K562 (cell line): ENCODE results near the gene EXOSC9. TPM values are rescaled to one million over a fixed set of nuclear protein-coding genes. Genes with fewer than 3 reads are reported as not detected.

Source experiments
- ATAC-seq: fragments of 200-7000 bp; cut with Tn5 transposase; 3 replicates; pipeline ENCODE4 v1.9.1; 2020; ENCODE audit warnings: moderate library complexity
- BruUV-seq: library from RNA; stranded (reverse); fragments of 400-500 nt; replicated peaks from 2 replicates; lab custom pipeline; 2021; lab: Mats Ljungman, UMichigan
- CTCF ChIA-PET: fragments of 300-600 bp; formaldehyde crosslinking; extraction: SDS; loops from one replicate; lab custom pipeline; 2021; ENCODE audit warnings: low intra/inter-chr PET ratio; lab: Yijun Ruan, JAX
- POLR2A ChIA-PET: fragments of 300-600, 350-650 bp; sonication (Branson Sonifier 250); formaldehyde crosslinking; extraction: SDS; loops from one replicate; lab custom pipeline; 2021; ENCODE audit warnings: antibody characterized with exemption, inconsistent platforms; lab: Yijun Ruan, JAX
- DNase-seq, 4 experiments: peaks; one replicate each; pipeline versions ENCODE4 v3.0.0 to v3.0.0-alpha.2; 2011 to 2018; ENCODE audit warnings: low spot score in 3 of 4, mixed read lengths in 3 of 4; ENCODE audit errors: extremely low read depth in 1 of 4
- FAIRE-seq: peaks from 2 replicates; lab custom pipeline; 2011; peaks lifted over from hg19 to GRCh38; lab: Jason Lieb, UNC
- H2AFZ ChIP-seq: 2 replicates; pipeline ENCODE4 v1.6.0; 2011; ENCODE audit warnings: low read depth, low read length, control low read depth, inconsistent platforms
- H3K27ac ChIP-seq: fragments of 200-600 bp; 3 replicates; pipeline ENCODE4 v1.8.0; 2011; ENCODE audit warnings: low read depth, mild to moderate bottlenecking, control low read depth, inconsistent platforms, low read length, moderate library complexity, mixed read lengths; ENCODE audit errors: extremely low read depth
- H3K27me3 ChIP-seq, 2 experiments: fragments of 300-600 bp in 1 of 2; 2 replicates in 1 of 2; 3 replicates in 1 of 2; pipeline versions ENCODE4 v1.6.0 to v1.8.0; 2011; ENCODE audit warnings: inconsistent platforms in 2 of 2, low read length in 2 of 2, mild to moderate bottlenecking in 1 of 2, mixed read lengths in 1 of 2, moderate library complexity in 1 of 2; ENCODE audit not compliant: control insufficient read depth in 2 of 2, insufficient read depth in 2 of 2
- H3K36me3 ChIP-seq: fragments of 300-600 bp; 3 replicates; pipeline ENCODE4 v1.8.0; 2011; ENCODE audit warnings: mild to moderate bottlenecking, low read length, inconsistent platforms; ENCODE audit not compliant: control insufficient read depth, insufficient read depth
- H3K4me1 ChIP-seq, 2 experiments: fragments of 200-600 bp in 1 of 2; replicated peaks in 1 of 2; 2 replicates in 1 of 2; 3 replicates in 1 of 2; pipeline versions ENCODE4 v1.5.1 to v1.8.0; 2011; ENCODE audit warnings: inconsistent platforms in 2 of 2, low read length in 2 of 2, mild to moderate bottlenecking in 1 of 2, mixed read lengths in 1 of 2, moderate library complexity in 1 of 2; ENCODE audit not compliant: control insufficient read depth in 2 of 2, insufficient read depth in 2 of 2
- H3K4me2 ChIP-seq: 2 replicates; pipeline ENCODE4 v1.6.1; 2011; ENCODE audit warnings: low read length, control low read depth, inconsistent platforms, mixed read lengths; ENCODE audit not compliant: insufficient read depth
- H3K4me3 ChIP-seq: fragments of 200-600 bp; sonication (generic), shearing (Covaris generic); 2 replicates; pipeline ENCODE4 v1.5.1; 2016; ENCODE audit warnings: control low read depth, inconsistent platforms
- H3K79me2 ChIP-seq: fragments of 200-600 bp; 3 replicates; pipeline ENCODE4 v1.8.0; 2011; ENCODE audit warnings: low read length, inconsistent platforms; ENCODE audit not compliant: control insufficient read depth, insufficient read depth
- H3K9ac ChIP-seq, 2 experiments: 2 replicates each; pipeline versions ENCODE4 v1.6.0 to v1.6.1; 2011; ENCODE audit warnings: low read depth in 2 of 2, low read length in 2 of 2, control low read depth in 1 of 2, inconsistent platforms in 1 of 2, mild to moderate bottlenecking in 1 of 2, mixed read lengths in 1 of 2; ENCODE audit not compliant: insufficient read depth in 1 of 2
- H3K9me1 ChIP-seq: one replicate; pipeline ENCODE4 v1.6.0; 2011; ENCODE audit warnings: inconsistent platforms, mild to moderate bottlenecking, low read length, moderate library complexity; ENCODE audit not compliant: control insufficient read depth, insufficient read depth
- H3K9me3 ChIP-seq: replicated peaks from 2 replicates; pipeline ENCODE4 v1.5.1; 2011; ENCODE audit warnings: low read depth, low read length, inconsistent platforms; ENCODE audit not compliant: control insufficient read depth, insufficient read depth
- H4K20me1 ChIP-seq: replicated peaks from 2 replicates; pipeline ENCODE4 v1.6.1; 2011; ENCODE audit warnings: low read length, inconsistent platforms, mixed read lengths; ENCODE audit not compliant: control insufficient read depth, insufficient read depth
- ARHGAP35 ChIP-seq: fragments of 450-650 bp; IDR thresholded peaks from 2 replicates; pipeline ENCODE4 v1.6.1; 2018; ENCODE audit not compliant: partially characterized antibody
- EP400 ChIP-seq: fragments of 450-650 bp; IDR thresholded peaks from 2 replicates; pipeline ENCODE4 v1.6.1; 2017; ENCODE audit warnings: antibody characterized with exemption, mild to moderate bottlenecking, moderate library complexity
- HMGN3 ChIP-seq: IDR thresholded peaks from 2 replicates; pipeline ENCODE4 v1.6.1; 2011; ENCODE audit warnings: borderline replicate concordance, low read depth, mild to moderate bottlenecking, mixed read lengths, low read length; ENCODE audit not compliant: insufficient read length; ENCODE audit errors: extremely low read depth
- MYNN ChIP-seq, 2 experiments: sonication (generic); formaldehyde crosslinking in 1 of 2; IDR thresholded peaks; 2 replicates each; pipeline versions ENCODE4 v1.5.0 to v1.6.1; 2016 to 2020; ENCODE audit warnings: antibody characterized with exemption in 1 of 2, missing genetic modification reagents in 1 of 2
- SPI1 ChIP-seq: IDR thresholded peaks from 2 replicates; pipeline ENCODE4 v1.6.1; 2011; ENCODE audit warnings: low read depth, low read length, control low read depth, borderline replicate concordance
- SRSF7 ChIP-seq: fragments of 200-400 bp; formaldehyde crosslinking; optimal IDR thresholded peaks from 2 replicates; pipeline ENCODE3; 2017; ENCODE audit warnings: mild to moderate bottlenecking, low read depth, low read length
- ZNF41 ChIP-seq: fragments of 250-450 bp; sonication (Bioruptor Pico); conservative IDR thresholded peaks from 2 replicates; pipeline ENCODE4 v1.4.0; 2020; ENCODE audit warnings: mild to moderate bottlenecking
- ZNF77 ChIP-seq: fragments of 250-450 bp; sonication (Bioruptor Pico); IDR thresholded peaks from 2 replicates; pipeline ENCODE4 v1.5.0; 2020
- WGBS: fragments of 100-300 bp; shearing (Covaris generic); methylation state at CpG from one replicate; pipeline ENCODE4 v1.1.6; 2016; ENCODE audit warnings: low coverage, mixed read lengths; ENCODE audit not compliant: insufficient coverage; ENCODE audit errors: missing lambda C conversion rate; 5-methylcytosine and 5-hydroxymethylcytosine counted together
- in situ Hi-C: fragments of 300-500 bp; cut with MboI; formaldehyde crosslinking; loops from 4 replicates; pipeline ENCODE4 v1.15.0; 2018; ENCODE audit warnings: inconsistent platforms, mixed read lengths
- intact Hi-C: fragments of 100-400 bp; cut with micrococcal nuclease; formaldehyde crosslinking; loops from 2 replicates; pipeline ENCODE4 v1.14.2; 2022
- polyA plus RNA-seq, 8 experiments: library from polyadenylated mRNA; depleted of rRNA in 4 of 8; stranded (reverse) in 5 of 8; unstranded in 3 of 8; fragments of >200 nt; fragmentation: Nextera tagmentation in 2 of 8; fragmentation: Illumina TruSeq in 1 of 8; extraction: Ambion mirVana in 2 of 8; extraction: Trizol in 1 of 8; gene quantifications; 2 replicates each; pipeline versions ENCODE4 v1.2.1 to v1.2.3, GENCODE V29; 2011 to 2014; ENCODE audit warnings: inconsistent platforms in 1 of 8, missing spikeins in 1 of 8
- total RNA-seq, 7 experiments: library from RNA; depleted of rRNA in 6 of 7; stranded (reverse); fragments of >200 nt in 6 of 7; fragmentation: Illumina TruSeq in 2 of 7; extraction: Trizol in 2 of 7; gene quantifications; 2 replicates each; pipeline versions ENCODE4 v1.2.1 to v1.2.3, GENCODE V29; 2011 to 2021; ENCODE audit warnings: low replicate concordance in 1 of 7
- TF ChIP-seq, protein P1 (sequence below): sonication (generic); formaldehyde crosslinking; IDR thresholded peaks from 2 replicates; pipeline ENCODE4 v1.8.0; 2022; ENCODE audit warnings: missing genetic modification reagents, mild to moderate bottlenecking, borderline replicate concordance

EXOSC9 gene
- total and polyA plus RNA-seq, 9 of the 15 experiments (the other 6 are each of a cell fraction or from before 2014, with no cell fraction given) = 64.7 to 166 (median 115) TPM

DNA sequence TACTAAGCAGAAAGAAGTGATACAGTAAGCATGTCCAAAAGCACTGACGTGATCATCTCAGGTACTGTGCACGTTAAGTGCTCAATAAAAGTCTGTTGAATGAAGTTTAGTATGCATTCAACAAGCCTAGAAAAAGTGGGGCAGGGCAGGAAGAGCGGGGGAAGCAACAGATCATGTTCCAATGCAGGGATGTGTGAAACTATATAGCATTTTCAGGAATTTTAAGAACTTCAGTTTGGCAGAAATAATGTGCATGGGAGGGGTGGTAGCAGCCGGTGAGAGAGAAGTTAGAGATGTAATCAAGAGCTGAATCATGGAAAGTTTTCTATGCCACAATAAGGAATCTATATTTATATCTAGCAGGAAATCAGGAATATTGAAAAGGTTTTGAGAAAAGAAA is 41.7 kb downstream of the EXOSC9 start:
- intact Hi-C loops = no loop called here
- no peaks in the 10 kb centered on the region for H3K4me1 ChIP-seq
- no peaks in the 10 kb centered on the region for H3K79me2 ChIP-seq
- no peaks in the 10 kb centered on the region for H3K27me3 ChIP-seq
- no peak overlapping the region for H3K4me3 ChIP-seq
- H3K9me1 ChIP-seq = no peaks in the 10 kb centered on the region
- ChIA-PET CTCF (no interaction called here), POLR2A (no interaction called here)
- FAIRE-seq = no peak
- BruUV-seq = no TSS peak
- H3K27ac ChIP-seq = no peak overlapping the region
- 67% methylated on average over 4 of the region's 4 CpGs for WGBS
- no peaks in the 10 kb centered on the region for H4K20me1 ChIP-seq
- no peaks in the 10 kb centered on the region for H3K9me3 ChIP-seq
- no peak overlapping the region for H3K4me2 ChIP-seq
- H3K36me3 ChIP-seq = peaks cover 11% of the 10 kb centered on the region; the same call in 2 of the 3 replicates
- in situ Hi-C loops = no loop called here
- TF ChIP-seq HMGN3 (no peak), ARHGAP35 (no peak), EP400 (no peak), ZNF77 (CRISPR knock-in tag) (no peak), MYNN (IDR thresholded peaks at IDR 0.05) (no peak), MYNN (CRISPR knock-in tag; IDR thresholded peaks at IDR 0.05) (no peak), ZNF41 (CRISPR knock-in tag) (no peak), SRSF7 (no peak), SPI1 (no peak)
- TF ChIP-seq, protein P1, sequence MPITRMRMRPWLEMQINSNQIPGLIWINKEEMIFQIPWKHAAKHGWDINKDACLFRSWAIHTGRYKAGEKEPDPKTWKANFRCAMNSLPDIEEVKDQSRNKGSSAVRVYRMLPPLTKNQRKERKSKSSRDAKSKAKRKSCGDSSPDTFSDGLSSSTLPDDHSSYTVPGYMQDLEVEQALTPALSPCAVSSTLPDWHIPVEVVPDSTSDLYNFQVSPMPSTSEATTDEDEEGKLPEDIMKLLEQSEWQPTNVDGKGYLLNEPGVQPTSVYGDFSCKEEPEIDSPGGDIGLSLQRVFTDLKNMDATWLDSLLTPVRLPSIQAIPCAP (CRISPR knock-in tag) = no peak
- no peak overlapping the region for H2AFZ ChIP-seq
- H3K9ac ChIP-seq = no peak overlapping the region
- DNase-seq = no peak
- ATAC-seq = no peak
